Spleen (tissue), 7 donors: ENCODE data around the gene SRGAP3.

ENCODE experiments used
- POLR2AphosphoS5 ChIP-seq, 3 donors: sonication (generic); formaldehyde crosslinking; IDR thresholded peaks; one replicate each; pipeline ENCODE4 v1.5.1; 2017; ENCODE audit warnings: antibody characterized with exemption in 3 of 3
- TF ChIP-seq, protein P1 (sequence below), 11 experiments: fragments of 200-600 bp in 7 of 11; fragments of 450-650 bp in 4 of 11; sonication (generic) in 4 of 11; IDR thresholded peaks in 8 of 11; conservative IDR thresholded peaks in 3 of 11; 1 replicate in 7 of 11; 2 replicates in 4 of 11; pipeline versions ENCODE4 v1.4.0 to v1.8.0; 2016 to 2021; ENCODE audit warnings: antibody characterized with exemption in 11 of 11, inconsistent platforms in 4 of 11, mild to moderate bottlenecking in 1 of 11
- donor health status: DM: no; HTN: no; CAD: no; lungs with moderate emphysema.
- donor health status: DM: no; HTN: no; CAD: no.
- donor health status: DM: no; HTN: no; CAD: no.

- TF ChIP-seq, protein P1, sequence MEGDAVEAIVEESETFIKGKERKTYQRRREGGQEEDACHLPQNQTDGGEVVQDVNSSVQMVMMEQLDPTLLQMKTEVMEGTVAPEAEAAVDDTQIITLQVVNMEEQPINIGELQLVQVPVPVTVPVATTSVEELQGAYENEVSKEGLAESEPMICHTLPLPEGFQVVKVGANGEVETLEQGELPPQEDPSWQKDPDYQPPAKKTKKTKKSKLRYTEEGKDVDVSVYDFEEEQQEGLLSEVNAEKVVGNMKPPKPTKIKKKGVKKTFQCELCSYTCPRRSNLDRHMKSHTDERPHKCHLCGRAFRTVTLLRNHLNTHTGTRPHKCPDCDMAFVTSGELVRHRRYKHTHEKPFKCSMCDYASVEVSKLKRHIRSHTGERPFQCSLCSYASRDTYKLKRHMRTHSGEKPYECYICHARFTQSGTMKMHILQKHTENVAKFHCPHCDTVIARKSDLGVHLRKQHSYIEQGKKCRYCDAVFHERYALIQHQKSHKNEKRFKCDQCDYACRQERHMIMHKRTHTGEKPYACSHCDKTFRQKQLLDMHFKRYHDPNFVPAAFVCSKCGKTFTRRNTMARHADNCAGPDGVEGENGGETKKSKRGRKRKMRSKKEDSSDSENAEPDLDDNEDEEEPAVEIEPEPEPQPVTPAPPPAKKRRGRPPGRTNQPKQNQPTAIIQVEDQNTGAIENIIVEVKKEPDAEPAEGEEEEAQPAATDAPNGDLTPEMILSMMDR (IDR thresholded peaks at IDR 0.05 in 8 of 11, conservative IDR thresholded peaks at IDR 0.05 in 3 of 11): no peak
- no peak for TF ChIP-seq POLR2AphosphoS5 (IDR thresholded peaks at IDR 0.05)
Observed at GRCh38 chr3:9037144-9037711, 212.2 kb downstream of the SRGAP3 start.
